DLD1 (cell line): ENCODE measurements around the gene TAPT1.

Experiments used
- in situ Hi-C: cut with HindIII; loops from 2 replicates; pipeline ENCODE4 v1.10.0; 2017; ENCODE audit warnings: low sequenced_read_pairs

TAPT1 gene

GRCh38 chr4:16140879-16141249 lies 85.4 kb downstream of the TAPT1 start:
- in situ Hi-C loops: no loop called here

DNA sequence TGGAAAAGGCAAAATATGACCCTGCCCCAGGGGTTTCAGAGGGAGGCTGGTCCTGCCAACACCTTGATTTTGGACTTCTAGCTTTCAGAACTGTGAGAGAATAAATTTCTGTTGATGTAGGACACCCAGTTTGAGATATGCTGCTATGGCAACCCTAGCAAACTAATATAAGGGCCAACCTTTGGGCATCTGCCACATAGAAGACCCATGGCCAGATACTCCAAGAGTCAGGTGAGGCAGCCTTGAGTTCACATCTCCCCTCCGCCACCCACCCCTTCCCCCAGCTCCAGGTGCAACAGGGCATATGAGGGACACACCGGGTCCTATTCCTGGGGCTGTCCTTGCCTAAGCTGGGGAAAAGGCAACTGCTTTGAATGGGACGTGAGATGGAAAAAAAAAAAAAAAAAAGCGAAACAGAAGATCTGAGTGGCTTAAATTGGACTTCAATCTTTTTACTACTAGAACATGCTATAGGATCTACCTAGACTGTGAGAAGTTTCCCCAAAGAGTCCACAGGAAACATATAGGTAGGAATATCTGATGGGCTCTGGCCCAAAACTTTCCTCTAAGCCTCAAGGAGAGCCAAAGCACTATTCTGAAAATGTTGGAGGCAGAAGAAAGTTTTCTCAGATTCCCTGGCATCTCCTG lies 85.9 kb downstream of the TAPT1 start:
- in situ Hi-C loops: no loop called here

GRCh38 chr4:16139066-16139945 lies 87.0 kb downstream of the TAPT1 start:
- in situ Hi-C loops: no loop called here

DNA sequence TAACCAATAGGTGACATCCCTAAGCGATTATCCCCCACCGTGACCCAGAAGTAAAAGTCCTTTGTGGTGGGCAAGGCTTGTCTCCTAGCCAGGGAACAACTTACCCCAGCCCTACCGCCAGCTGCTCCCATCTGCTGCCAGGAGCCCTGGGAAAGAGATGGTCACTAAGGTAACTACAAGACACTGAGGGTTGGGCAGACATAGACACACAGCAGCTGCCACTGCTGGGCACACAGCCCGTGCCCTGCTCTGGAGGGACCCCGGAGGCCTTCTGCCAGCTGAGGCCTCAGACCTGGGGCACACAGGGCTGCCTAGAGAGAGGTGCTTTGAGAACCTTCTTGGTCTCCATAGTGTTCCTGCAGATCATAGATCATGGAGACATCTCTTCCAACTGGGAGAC lies 89.4 kb downstream of the TAPT1 start:
- in situ Hi-C loops: no loop called here

- in situ Hi-C loops: no loop called here
Observed at GRCh38 chr4:16136311-16136710, 90.0 kb downstream of the TAPT1 start.

- in situ Hi-C loops: no loop called here
Observed at GRCh38 chr4:16133406-16133805, 92.9 kb downstream of the TAPT1 start.

GRCh38 chr4:16131293-16131692 lies 95.0 kb downstream of the TAPT1 start:
- in situ Hi-C loops: no loop called here

DNA sequence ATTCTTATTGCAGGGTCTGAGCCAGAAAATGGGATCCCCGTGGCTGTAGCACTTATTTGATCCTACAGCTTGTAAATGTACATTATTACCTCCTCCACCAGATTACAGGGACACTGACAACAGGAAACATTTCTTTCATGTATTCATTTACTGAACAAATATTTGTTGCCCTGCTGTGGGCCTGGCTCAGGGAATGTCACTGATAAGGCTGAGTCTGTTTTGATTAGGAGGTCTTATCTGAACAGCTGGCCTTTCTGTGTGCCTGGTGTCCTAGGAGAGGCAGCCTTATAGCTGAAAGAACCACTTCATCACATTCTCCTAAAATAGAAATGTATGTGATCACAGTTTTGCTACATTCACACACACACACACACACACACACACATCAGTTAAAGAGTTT lies 96.9 kb downstream of the TAPT1 start:
- in situ Hi-C loops: no loop called here

DNA sequence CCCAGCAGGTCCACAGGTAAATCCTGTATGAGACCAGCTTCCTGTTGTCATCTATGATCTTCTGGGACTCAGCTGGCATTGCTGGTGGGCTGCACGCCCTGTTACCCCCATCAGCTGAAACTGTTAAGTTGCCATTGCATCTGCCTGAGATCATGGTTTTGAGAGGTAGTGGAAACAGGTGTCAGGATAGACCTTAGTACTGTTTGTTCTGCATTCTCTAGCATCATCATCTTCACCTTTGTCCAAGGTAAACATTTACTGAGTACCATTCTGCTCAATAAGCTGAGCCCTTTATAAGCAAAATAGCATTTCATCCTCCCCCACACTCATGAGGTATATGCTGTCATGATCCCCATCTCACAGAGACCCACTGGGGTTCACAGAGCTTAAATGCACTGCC lies 99.6 kb downstream of the TAPT1 start:
- in situ Hi-C loops: no loop called here

DNA sequence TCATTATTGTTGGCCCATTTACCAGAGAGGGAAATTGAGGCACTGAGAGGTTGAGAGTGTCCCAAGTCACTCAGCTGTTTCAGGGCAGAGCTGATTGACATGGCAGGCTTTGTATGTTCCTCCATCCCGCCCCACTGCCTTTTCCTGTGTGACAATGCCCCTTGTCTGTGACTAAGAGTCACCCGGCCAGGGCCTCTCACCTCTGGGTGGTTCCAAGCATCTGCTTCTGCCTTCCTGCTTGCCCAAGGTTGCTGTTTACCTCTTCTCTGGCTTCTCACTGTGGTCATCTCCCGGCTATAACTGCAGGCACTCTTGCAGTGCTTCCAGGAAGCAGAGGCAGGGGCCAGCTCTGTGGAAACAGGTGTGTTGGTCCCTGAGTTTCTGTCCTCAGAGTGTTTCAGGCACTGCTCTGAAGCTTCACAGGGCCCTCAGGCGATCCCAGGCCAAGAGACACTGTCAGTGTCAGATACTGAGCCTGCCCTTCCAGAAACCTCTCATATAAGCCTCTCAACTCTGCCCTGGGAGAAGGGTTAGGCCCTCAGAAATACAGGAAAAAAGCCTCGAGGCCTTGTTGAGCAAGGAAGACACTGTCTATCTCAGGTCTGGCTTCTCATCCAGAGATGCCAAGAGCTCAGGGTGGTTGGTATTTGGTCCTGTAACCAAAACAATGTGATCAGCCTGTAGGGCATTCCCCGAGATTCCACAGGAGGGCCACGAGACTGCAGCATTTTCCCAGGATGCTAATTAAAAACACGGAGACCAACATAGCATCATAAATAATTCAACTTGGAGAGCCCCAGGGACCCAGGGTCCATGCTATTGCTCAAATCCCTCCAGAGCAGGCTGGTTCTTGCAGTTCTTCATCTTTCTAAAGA lies 100.5 kb downstream of the TAPT1 start:
- in situ Hi-C loops: no loop called here

GRCh38 chr4:16124232-16124631 lies 102.0 kb downstream of the TAPT1 start:
- in situ Hi-C loops: no loop called here

DNA sequence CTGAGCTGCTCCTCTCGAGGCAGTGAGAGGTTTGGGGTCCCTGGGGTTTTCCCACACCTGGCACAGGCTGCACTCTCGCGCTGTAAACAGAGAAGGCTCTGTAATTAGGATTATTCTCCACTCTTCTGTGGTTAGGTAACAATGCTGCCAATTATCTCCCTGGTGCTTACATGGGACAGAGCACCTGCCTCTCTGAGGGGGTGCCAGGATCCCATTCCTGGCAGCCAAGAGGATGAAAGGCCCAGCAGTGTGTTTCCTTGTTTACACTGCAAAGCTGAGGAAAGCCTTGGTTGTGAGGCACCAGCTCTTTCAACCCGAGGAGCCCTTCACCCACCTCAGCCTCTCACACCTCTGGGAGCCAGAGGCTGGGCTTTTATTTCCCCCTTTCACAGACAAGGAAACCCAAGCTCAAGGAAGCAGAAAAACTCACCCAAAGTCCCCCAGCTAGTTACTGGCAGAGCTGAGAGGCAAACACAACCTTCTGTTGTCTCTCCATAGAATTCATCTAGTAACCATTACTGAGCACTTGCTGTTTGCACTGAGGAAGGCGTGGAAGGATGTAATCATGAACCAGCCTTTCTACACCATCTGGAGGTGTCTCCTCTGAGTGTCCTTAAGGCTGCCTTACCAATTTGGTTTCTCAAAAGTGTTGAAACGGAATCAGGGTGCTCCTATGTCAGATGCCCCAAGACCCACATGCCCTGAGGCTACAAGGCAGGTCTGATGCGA lies 102.8 kb downstream of the TAPT1 start:
- in situ Hi-C loops: no loop called here

DNA sequence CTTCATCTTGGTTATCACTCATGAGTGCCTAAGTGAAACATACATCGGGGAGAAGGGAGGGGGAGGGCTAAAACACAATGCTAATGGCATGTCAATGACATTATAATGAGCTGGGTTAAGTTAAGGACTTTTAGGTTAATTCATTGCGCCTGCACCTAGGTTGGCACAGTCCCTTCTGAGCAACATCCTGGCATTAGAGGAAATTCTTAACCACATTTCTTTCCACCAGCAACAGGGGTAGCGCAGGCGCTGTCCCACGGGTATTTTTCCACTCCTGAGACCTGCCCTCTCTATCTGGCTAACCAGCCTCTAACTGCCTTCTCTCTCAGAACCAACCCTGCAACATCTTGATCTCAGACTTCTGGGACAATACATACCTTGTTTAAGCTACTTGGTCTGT lies 103.5 kb downstream of the TAPT1 start:
- in situ Hi-C loops: no loop called here

DNA sequence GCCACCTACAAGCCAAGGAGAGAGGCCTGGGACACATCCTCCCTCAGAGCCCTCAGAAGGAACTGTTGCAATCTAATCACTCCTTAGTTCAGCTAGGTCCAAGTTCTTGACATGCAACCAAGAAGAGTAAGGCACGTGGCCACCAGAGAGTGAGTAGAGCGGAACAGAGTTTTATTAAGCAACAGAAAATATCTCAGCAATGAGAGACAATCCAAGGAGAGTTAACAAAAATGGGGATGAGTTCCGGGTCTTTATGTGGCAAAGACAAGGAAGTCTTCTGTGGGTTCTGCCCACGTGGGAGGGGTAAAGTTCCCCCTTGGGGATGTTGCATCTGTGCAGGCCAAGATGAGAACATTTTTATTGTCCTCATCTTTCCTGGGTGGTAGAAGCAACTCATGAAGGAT lies 104.0 kb downstream of the TAPT1 start:
- in situ Hi-C loops: no loop called here

- in situ Hi-C loops: no loop called here
Observed at GRCh38 chr4:16120720-16121119, 105.6 kb downstream of the TAPT1 start.

DNA sequence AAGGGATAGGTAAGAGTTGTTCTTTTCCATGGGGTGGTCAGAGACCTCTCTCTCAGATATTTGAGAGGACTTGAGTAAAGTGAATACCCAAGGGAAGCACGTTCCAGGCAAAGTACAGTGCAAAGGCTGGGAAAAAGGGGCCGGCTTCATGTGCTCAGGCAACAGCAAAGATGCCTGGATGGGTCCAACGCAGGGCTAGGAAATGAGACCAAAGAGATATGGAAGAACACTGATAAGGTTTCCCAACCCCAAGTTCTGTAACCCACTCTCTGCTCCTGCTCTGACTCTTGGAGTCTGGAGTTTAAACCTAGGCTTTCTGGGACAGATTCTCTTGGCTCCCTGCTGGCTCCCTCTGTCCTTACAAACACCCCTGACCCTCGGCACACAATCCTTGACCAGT lies 106.3 kb downstream of the TAPT1 start:
- in situ Hi-C loops: no loop called here

DNA sequence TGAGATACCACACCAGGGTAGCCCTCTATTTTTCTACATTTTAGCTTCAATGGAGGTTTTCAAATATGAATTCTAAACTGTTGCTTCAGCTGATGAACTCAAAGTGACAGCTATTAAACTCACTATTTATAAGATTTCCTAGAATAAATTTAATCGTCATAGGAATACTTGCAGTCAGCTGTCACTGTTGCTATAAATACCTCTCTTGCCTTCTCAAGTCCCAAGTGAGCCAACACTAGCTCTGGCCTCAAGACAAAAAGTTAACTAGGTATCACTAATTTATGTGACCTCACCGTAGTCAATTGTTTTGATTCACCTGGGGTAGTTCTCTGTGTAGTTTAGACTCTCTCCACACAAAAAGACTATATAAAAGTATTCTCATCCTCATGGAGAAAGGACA lies 108.2 kb downstream of the TAPT1 start:
- in situ Hi-C loops: no loop called here

- in situ Hi-C loops: no loop called here
Observed at GRCh38 chr4:16117164-16117563, 109.1 kb downstream of the TAPT1 start.

DNA sequence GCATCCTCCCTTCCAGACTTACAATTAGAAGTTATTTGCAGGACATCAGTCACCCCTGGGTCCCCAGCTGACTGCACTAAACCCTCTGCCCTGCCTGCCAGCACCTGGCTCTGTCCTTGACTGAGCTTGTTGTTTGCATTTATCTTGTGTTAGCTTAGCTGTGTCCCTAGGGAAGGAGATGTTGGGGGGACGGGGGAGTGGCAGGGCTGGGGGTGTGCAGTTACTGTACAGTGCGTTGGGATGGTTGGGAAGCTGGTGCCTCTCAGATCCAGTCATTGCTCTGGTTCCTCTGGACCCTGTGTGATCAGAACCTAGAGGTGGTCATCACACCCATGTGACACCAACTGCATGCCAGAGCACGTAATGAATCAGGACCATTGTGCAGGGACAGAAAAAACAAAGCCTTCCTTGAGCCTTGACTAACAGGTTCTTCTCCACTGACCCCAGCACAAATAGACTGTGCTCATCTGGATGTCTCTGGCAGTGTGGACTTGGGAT lies 109.7 kb downstream of the TAPT1 start:
- in situ Hi-C loops: no loop called here

GRCh38 chr4:16116019-16116418 lies 110.3 kb downstream of the TAPT1 start:
- in situ Hi-C loops: no loop called here

DNA sequence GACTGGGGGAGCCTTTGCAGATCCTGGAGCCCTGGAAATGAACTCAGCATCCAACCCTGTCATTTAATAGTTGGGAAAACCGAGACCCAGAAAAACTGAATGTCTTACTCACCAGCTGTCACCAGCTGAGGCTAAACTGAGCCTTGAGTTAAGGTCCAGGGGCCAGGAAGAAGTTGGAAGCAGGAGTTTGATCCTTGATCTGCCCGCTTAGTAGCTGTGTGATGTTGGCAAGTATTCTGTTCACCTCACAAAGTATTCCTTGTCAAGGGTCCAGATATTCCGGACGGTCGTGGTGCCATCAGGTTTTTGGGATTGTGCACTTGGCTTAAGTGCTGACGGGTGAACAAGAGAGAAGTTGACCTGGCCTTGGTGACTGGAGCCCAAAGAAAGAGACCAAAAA lies 111.7 kb downstream of the TAPT1 start:
- in situ Hi-C loops: no loop called here
